HCT116 (cell line): ENCODE measurements around the gene PKHD1.

Experiments
- EGR1 ChIP-seq: IDR thresholded peaks from 2 replicates; pipeline ENCODE4 v1.6.1; 2012; ENCODE audit warnings: low read depth
- EZH2 ChIP-seq: fragments of 200-600 bp; sonication (generic); IDR thresholded peaks from 2 replicates; pipeline ENCODE4 v1.6.1; 2017; ENCODE audit warnings: antibody characterized with exemption, mixed run types
- JUND ChIP-seq: IDR thresholded peaks from 2 replicates; pipeline ENCODE4 v1.6.1; 2012
- POLR2A ChIP-seq: IDR thresholded peaks from 2 replicates; pipeline ENCODE4 v1.7.0; 2011; ENCODE audit warnings: borderline replicate concordance; ENCODE audit not compliant: insufficient read depth, insufficient read length; ENCODE audit errors: extremely low read depth
- POLR2AphosphoS5 ChIP-seq: IDR thresholded peaks from 2 replicates; pipeline ENCODE4 v1.6.1; 2011; ENCODE audit warnings: mild to moderate bottlenecking, low read depth, low read length, moderate library complexity
- RAD21 ChIP-seq: IDR thresholded peaks from 2 replicates; pipeline ENCODE4 v1.6.1; 2012; ENCODE audit warnings: low read depth, mild to moderate bottlenecking
- SIN3A ChIP-seq: IDR thresholded peaks from 2 replicates; pipeline ENCODE4 v1.6.1; 2012; ENCODE audit warnings: low read depth
- ZFX ChIP-seq: fragments of 450-650 bp; IDR thresholded peaks from 2 replicates; pipeline ENCODE4 v1.6.1; 2017
- TF ChIP-seq, protein P1 (sequence below), 3 experiments: fragments of 200-600 bp in 1 of 3; sonication (generic) in 1 of 3; IDR thresholded peaks in 2 of 3; conservative IDR thresholded peaks in 1 of 3; 2 replicates each; pipeline ENCODE4 v1.5.1; 2012 to 2017; ENCODE audit warnings: low read depth in 2 of 3, low read length in 2 of 3, antibody characterized with exemption in 1 of 3, borderline replicate concordance in 1 of 3, control low read depth in 1 of 3, mild to moderate bottlenecking in 1 of 3, mixed read lengths in 1 of 3, mixed run types in 1 of 3, moderate library complexity in 1 of 3; ENCODE audit not compliant: insufficient read depth in 1 of 3
- TF ChIP-seq, protein P2 (sequence below): IDR thresholded peaks from 2 replicates; pipeline ENCODE4 v1.6.1; 2011; ENCODE audit warnings: mild to moderate bottlenecking, low read length, moderate library complexity; ENCODE audit not compliant: insufficient replicate concordance; ENCODE audit errors: extremely low read depth
- TF ChIP-seq, protein P3 (sequence below): IDR thresholded peaks from 2 replicates; pipeline ENCODE4 v1.6.1; 2012

GRCh38 chr6:52012582-52012981 lies 74.8 kb downstream of the PKHD1 start:
- no peak for TF ChIP-seq POLR2AphosphoS5
- TF ChIP-seq, protein P1, sequence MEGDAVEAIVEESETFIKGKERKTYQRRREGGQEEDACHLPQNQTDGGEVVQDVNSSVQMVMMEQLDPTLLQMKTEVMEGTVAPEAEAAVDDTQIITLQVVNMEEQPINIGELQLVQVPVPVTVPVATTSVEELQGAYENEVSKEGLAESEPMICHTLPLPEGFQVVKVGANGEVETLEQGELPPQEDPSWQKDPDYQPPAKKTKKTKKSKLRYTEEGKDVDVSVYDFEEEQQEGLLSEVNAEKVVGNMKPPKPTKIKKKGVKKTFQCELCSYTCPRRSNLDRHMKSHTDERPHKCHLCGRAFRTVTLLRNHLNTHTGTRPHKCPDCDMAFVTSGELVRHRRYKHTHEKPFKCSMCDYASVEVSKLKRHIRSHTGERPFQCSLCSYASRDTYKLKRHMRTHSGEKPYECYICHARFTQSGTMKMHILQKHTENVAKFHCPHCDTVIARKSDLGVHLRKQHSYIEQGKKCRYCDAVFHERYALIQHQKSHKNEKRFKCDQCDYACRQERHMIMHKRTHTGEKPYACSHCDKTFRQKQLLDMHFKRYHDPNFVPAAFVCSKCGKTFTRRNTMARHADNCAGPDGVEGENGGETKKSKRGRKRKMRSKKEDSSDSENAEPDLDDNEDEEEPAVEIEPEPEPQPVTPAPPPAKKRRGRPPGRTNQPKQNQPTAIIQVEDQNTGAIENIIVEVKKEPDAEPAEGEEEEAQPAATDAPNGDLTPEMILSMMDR (IDR thresholded peaks at IDR 0.05 in 2 of 3, conservative IDR thresholded peaks at IDR 0.05 in 1 of 3; ENCODE audit: borderline replicate concordance in 1 of 3, insufficient read depth in 1 of 3, low read depth in 2 of 3, low read length in 2 of 3) = no peak
- no peak for TF ChIP-seq POLR2A
- TF ChIP-seq SIN3A = no peak
- TF ChIP-seq EZH2 = no peak
- TF ChIP-seq RAD21 = no peak
- TF ChIP-seq, protein P2, sequence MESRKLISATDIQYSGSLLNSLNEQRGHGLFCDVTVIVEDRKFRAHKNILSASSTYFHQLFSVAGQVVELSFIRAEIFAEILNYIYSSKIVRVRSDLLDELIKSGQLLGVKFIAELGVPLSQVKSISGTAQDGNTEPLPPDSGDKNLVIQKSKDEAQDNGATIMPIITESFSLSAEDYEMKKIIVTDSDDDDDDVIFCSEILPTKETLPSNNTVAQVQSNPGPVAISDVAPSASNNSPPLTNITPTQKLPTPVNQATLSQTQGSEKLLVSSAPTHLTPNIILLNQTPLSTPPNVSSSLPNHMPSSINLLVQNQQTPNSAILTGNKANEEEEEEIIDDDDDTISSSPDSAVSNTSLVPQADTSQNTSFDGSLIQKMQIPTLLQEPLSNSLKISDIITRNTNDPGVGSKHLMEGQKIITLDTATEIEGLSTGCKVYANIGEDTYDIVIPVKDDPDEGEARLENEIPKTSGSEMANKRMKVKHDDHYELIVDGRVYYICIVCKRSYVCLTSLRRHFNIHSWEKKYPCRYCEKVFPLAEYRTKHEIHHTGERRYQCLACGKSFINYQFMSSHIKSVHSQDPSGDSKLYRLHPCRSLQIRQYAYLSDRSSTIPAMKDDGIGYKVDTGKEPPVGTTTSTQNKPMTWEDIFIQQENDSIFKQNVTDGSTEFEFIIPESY = no peak
- no peak for TF ChIP-seq JUND
- TF ChIP-seq, protein P3, sequence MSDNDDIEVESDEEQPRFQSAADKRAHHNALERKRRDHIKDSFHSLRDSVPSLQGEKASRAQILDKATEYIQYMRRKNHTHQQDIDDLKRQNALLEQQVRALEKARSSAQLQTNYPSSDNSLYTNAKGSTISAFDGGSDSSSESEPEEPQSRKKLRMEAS = no peak
- TF ChIP-seq ZFX = no peak
- no peak for TF ChIP-seq EGR1
